ENCODE data around the gene TNS4.

GRCh38 chr17:40484973-40485530, 16.4 kb downstream of the TNS4 start:
- TF ChIP-seq EP300 (IDR thresholded peaks at IDR 0.05) (no peak), CTCF (IDR thresholded peaks at IDR 0.05) (no peak)
